ENCODE data around the gene PWWP2A. TPM values are rescaled to one million over a fixed set of nuclear protein-coding genes. Genes with fewer than 3 reads are reported as not detected.

The PWWP2A gene
- total and polyA plus RNA-seq, 2 of the 8 experiments (the other 6 are each of a cell fraction or from before 2014, with no cell fraction given) = 18.5 to 63.0 TPM

DNA sequence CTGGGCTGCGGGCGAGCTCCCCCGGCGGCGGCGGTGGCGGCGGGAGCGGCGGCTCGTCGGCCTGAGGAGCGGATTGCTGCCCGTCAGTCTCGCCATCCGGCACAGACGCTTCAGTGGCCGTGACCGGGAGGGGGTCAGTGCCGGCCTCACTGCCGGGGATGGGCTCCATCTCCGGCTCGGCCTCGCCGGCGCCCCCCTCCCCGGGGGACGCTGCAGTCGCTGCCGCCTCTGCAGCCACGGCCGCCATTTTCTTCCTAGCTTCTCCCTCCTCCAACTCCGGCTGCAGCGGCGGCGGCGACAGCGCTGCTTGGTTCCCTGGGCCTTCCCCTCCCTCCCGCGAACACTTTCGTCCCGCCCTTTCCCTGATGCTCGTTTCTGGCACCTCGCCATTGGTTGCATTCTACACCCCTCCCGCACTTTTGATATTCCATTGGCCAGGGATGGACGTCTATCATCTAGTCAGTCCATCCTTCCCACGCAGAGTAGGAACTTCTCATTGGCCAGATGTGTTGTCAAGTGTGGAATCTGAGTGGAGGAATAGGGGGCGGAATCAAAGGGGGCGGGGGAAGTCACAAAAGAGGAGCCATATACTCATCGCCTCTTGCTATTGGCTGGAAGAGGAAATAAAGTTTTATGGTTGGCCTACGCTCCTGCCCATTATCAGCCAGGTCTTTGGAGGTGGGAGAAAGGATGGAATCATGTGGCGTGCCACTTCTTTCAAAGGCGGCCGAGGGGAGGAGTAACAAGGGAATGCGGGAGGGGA lies at the start of gene PWWP2A (continued):
- TF ChIP-seq BCL11A (IDR thresholded peaks at IDR 0.05; ENCODE audit: low read depth in 2 of 2, low read length in 2 of 2) (no peak), NRF1 (IDR thresholded peaks at IDR 0.05; ENCODE audit: low read depth, low read length) (no peak), EP300 (IDR thresholded peaks at IDR 0.05; ENCODE audit: borderline replicate concordance in 1 of 2, low read depth in 2 of 2, low read length in 2 of 2) (no peak), RXRA (IDR thresholded peaks at IDR 0.05; ENCODE audit: insufficient read depth, low read depth, low read length) (no peak), HDAC2 (IDR thresholded peaks at IDR 0.05; ENCODE audit: borderline replicate concordance in 1 of 2, low read depth in 2 of 2, low read length in 2 of 2) (no peak), GABPA (IDR thresholded peaks at IDR 0.05; ENCODE audit: borderline replicate concordance, insufficient read depth, low read length) (no peak), SP4 (IDR thresholded peaks at IDR 0.05; ENCODE audit: low read length) (peak; percentile 96), JUN (IDR thresholded peaks at IDR 0.05; ENCODE audit: low read depth, low read length) (no peak), NANOG (IDR thresholded peaks at IDR 0.05; ENCODE audit: insufficient read depth, low read depth, low read length, poor library complexity, severe bottlenecking) (no peak), CREB1 (IDR thresholded peaks at IDR 0.05) (peak; percentile 70), POLR2A (IDR thresholded peaks at IDR 0.05; ENCODE audit: control extremely low read depth in 1 of 2, low read depth in 2 of 2, low read length in 2 of 2) (peak; percentile 71 to 84), RFX5 (IDR thresholded peaks at IDR 0.05; ENCODE audit: borderline replicate concordance, low read depth, low read length) (no peak), SP1 (IDR thresholded peaks at IDR 0.05; ENCODE audit: low read depth, low read length) (peak; percentile 99), PHF8 (conservative IDR thresholded peaks at IDR 0.05; ENCODE audit: low read depth, low read length) (peak; percentile 91), EGR1 (IDR thresholded peaks at IDR 0.05; ENCODE audit: borderline replicate concordance, low read depth, low read length) (no peak), POLR2AphosphoS5 (IDR thresholded peaks at IDR 0.05; ENCODE audit: low read depth, low read length) (peak; percentile 83), BRCA1 (IDR thresholded peaks at IDR 0.05; ENCODE audit: low read depth, low read length) (no peak), TEAD4 (IDR thresholded peaks at IDR 0.05; ENCODE audit: low read depth, low read length) (no peak; the same call in 1 of the 2 replicates), SIRT6 (IDR thresholded peaks at IDR 0.05; ENCODE audit: low read length) (no peak), CBX5 (IDR thresholded peaks at IDR 0.05; ENCODE audit: low read depth, low read length) (no peak), CBX8 (IDR thresholded peaks at IDR 0.05; ENCODE audit: borderline replicate concordance, low read depth, low read length) (no peak)
- TF ChIP-seq, protein P1, sequence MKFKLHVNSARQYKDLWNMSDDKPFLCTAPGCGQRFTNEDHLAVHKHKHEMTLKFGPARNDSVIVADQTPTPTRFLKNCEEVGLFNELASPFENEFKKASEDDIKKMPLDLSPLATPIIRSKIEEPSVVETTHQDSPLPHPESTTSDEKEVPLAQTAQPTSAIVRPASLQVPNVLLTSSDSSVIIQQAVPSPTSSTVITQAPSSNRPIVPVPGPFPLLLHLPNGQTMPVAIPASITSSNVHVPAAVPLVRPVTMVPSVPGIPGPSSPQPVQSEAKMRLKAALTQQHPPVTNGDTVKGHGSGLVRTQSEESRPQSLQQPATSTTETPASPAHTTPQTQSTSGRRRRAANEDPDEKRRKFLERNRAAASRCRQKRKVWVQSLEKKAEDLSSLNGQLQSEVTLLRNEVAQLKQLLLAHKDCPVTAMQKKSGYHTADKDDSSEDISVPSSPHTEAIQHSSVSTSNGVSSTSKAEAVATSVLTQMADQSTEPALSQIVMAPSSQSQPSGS (IDR thresholded peaks at IDR 0.05; ENCODE audit: low read length) = no peak
- TF ChIP-seq, protein P2, sequence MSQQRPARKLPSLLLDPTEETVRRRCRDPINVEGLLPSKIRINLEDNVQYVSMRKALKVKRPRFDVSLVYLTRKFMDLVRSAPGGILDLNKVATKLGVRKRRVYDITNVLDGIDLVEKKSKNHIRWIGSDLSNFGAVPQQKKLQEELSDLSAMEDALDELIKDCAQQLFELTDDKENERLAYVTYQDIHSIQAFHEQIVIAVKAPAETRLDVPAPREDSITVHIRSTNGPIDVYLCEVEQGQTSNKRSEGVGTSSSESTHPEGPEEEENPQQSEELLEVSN (IDR thresholded peaks at IDR 0.05) = no peak
